NCI-H1694 treated with DMSO at 0.1 percent for 48 hours (cell line): ENCODE data around the gene SMIM31.

Experiments
- DNase-seq: peaks from one replicate; lab custom pipeline; 2025; lab: John Stamatoyannopoulos, UW

Gene SMIM31

GRCh38 chr4:164789047-164789446 lies 35.1 kb downstream of the SMIM31 start:
- DNase-seq, result no peak

GRCh38 chr4:164790249-164790648 lies 36.3 kb downstream of the SMIM31 start:
- DNase-seq, result no peak

- DNase-seq, result no peak
These were observed 45.5 kb downstream of the SMIM31 start for GRCh38 chr4:164799410-164799809.

- DNase-seq, result no peak
These were observed 46.9 kb downstream of the SMIM31 start for GRCh38 chr4:164800786-164801185.

GRCh38 chr4:164802301-164802901 lies 48.5 kb downstream of the SMIM31 start:
- DNase-seq, result no peak

- DNase-seq, result no peak
These were observed 49.8 kb downstream of the SMIM31 start for GRCh38 chr4:164803702-164804101.

GRCh38 chr4:164807611-164808010 lies 53.7 kb downstream of the SMIM31 start:
- DNase-seq, result no peak

GRCh38 chr4:164813554-164813953 lies 59.6 kb downstream of the SMIM31 start:
- no peak for DNase-seq

- no peak for DNase-seq
These were observed 61.8 kb downstream of the SMIM31 start for GRCh38 chr4:164815711-164816110.

GRCh38 chr4:164819366-164819765 lies 65.4 kb downstream of the SMIM31 start:
- no peak for DNase-seq

- DNase-seq, result no peak
These were observed 67.8 kb downstream of the SMIM31 start for GRCh38 chr4:164821711-164822110.

GRCh38 chr4:164824581-164824980 lies 70.7 kb downstream of the SMIM31 start:
- DNase-seq, result no peak

- DNase-seq, result no peak
These were observed 75.0 kb downstream of the SMIM31 start for GRCh38 chr4:164828955-164829354.

- no peak for DNase-seq
These were observed 92.6 kb downstream of the SMIM31 start for GRCh38 chr4:164846566-164846965.

GRCh38 chr4:164847016-164847415 lies 93.1 kb downstream of the SMIM31 start:
- no peak for DNase-seq

- DNase-seq, result no peak
These were observed 94.2 kb downstream of the SMIM31 start for GRCh38 chr4:164847967-164848649.
